GM21515 (cell line): Measurements from ENCODE around the gene SEC24D.
A peak's percentile ranks its signal among the peaks of the same experiment; 100 is the strongest.
"Not testable (repeated sequence)": the region's sequence is repeated elsewhere in the genome, so short reads cannot be mapped to it uniquely, and the experiment has no call there.

Source experiments
- ATAC-seq: cut with Tn5 transposase; IDR thresholded peaks from one replicate; pipeline ENCODE4 v1.9.1; 2021; ENCODE audit not compliant: unreplicated experiment

SEC24D gene

GRCh38 chr4:118835571-118836300, at the start of gene SEC24D:
TSS of gene SEC24D (minus strand) at chr4:118836126. CDS start at chr4:118833696, 2,430 bp downstream.
- ATAC-seq = peak; percentile 74

- no peak for ATAC-seq
Measured at GRCh38 chr4:118884716-118885115, 48.8 kb upstream of the SEC24D start.

- no peak for ATAC-seq
Measured at GRCh38 chr4:118883861-118884260, 47.9 kb upstream of the SEC24D start.

GRCh38 chr4:118881512-118882146, 45.7 kb upstream of the SEC24D start:
- ATAC-seq = no peak

- no peak for ATAC-seq
Measured at GRCh38 chr4:118879409-118879808, 43.5 kb upstream of the SEC24D start.

- ATAC-seq = not testable (repeated sequence)
Measured at GRCh38 chr4:118878507-118878906, 42.6 kb upstream of the SEC24D start.

- ATAC-seq = no peak
Measured at GRCh38 chr4:118877797-118878196, 41.9 kb upstream of the SEC24D start.

GRCh38 chr4:118872181-118872580, 36.3 kb upstream of the SEC24D start:
- ATAC-seq = no peak

GRCh38 chr4:118869808-118870342, 33.9 kb upstream of the SEC24D start:
- no peak for ATAC-seq

GRCh38 chr4:118867311-118868067, 31.6 kb upstream of the SEC24D start:
- ATAC-seq = no peak

- ATAC-seq = no peak
Measured at GRCh38 chr4:118866442-118866841, 30.5 kb upstream of the SEC24D start.

GRCh38 chr4:118865091-118865708, 29.3 kb upstream of the SEC24D start:
- ATAC-seq = peak; percentile 72

- no peak for ATAC-seq
Measured at GRCh38 chr4:118858779-118859178, 22.9 kb upstream of the SEC24D start.

- no peak for ATAC-seq
Measured at GRCh38 chr4:118857760-118858159, 21.8 kb upstream of the SEC24D start.

GRCh38 chr4:118850488-118851173, 14.7 kb upstream of the SEC24D start:
- ATAC-seq = peak; percentile 96

- ATAC-seq = no peak
Measured at GRCh38 chr4:118849867-118850487, 14.1 kb upstream of the SEC24D start.

- no peak for ATAC-seq
Measured at GRCh38 chr4:118848901-118849300, 13.0 kb upstream of the SEC24D start.

- no peak for ATAC-seq
Measured at GRCh38 chr4:118848242-118848641, 12.3 kb upstream of the SEC24D start.

- ATAC-seq = no peak
Measured at GRCh38 chr4:118846979-118847378, 11.1 kb upstream of the SEC24D start.

- ATAC-seq = no peak
Measured at GRCh38 chr4:118845552-118846050, 9.7 kb upstream of the SEC24D start.
